SK-N-DZ (cell line): Measurements from ENCODE around the gene INO80C.
"Not testable (repeated sequence)": the region's sequence is repeated elsewhere in the genome, so short reads cannot be mapped to it uniquely, and the experiment has no call there.

Experiments
- DNase-seq: peaks from one replicate; pipeline ENCODE4 v3.0.0-alpha.2; 2015; ENCODE audit warnings: low spot score

The INO80C gene

DNA sequence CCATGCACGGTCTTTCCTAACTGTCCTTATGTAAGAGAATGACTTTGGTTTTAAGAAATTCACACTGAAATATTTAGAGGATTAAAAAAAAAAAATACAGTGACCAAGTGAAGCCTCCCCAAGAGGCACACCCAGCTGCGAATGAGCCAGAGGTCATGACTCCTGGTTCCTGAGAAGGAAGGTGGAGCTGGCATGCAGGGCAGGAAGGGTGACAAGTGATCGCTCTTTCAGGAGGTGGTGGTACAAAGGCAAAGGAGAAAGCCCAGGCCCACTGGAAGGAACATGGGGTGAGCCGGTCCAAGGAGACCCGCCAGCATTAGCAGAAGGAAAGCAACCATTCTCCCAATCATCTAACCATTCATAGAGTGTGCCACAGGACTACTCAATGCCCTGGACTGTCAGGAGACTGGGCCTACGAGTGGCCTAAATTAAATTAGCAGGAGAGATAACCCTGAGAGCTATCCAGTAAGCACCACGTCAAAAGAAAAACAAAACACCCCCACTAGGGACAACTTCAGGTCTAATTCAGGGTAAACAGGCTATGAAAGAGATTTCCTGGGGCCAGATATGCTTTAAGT lies 7.8 kb downstream of the INO80C start:
- peak; percentile 62 for DNase-seq

DNA sequence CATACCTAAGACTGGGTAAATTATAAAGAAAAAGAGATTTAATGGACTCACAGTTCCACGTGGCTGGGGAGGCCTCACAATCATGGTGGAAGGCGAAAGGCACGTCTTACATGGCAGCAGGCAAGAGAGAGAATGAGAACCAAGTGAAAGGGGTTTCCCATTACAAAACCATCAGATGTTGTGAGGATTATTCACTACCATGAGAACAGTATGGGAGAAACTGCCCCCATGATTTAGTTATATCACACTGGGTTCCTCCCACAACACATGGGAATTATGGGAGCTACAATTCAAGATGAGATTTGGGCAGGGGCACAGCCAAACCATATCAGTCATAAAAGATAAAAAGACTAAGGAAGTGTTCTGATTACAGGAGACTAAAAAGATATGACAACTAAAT lies 8.5 kb downstream of the INO80C start:
- DNase-seq = not testable (repeated sequence)

DNA sequence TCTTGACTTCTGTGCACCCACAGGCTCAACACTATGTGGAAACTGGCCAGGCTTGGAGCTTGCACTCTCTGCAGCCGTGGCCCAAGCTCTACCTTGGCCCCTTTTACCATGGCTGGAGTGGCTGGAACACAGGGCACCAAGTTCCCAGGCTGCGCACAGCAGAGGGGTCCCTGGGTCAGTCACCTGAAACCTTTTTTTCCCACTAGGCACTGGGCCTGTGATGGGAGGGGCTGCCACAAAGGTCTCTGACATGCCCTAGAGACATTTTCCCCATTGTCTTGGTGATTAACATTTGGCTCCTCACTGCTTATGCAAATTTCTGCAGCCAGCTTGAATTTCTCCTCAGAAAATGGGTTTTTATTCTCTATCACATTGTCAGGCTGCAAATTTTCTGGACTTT lies 9.4 kb downstream of the INO80C start:
- DNase-seq = not testable (repeated sequence)

DNA sequence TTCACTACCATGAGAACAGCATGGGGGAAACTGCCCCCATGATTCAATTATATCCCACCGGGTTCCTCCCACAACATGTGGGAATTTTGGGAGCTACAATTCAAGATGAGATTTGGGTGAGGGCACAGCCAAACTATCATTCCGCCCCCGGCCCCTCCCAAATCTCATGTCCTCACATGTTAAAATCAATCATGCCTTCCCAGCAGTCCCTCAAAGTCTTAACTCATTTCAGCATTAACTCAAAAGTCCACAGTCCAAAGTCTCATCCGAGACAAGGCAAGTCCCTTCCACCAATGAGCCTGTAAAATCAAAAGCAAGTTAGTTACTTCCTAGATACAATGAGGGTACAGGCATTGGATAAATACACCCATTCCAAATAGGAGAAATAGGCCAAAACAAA lies 10.2 kb downstream of the INO80C start:
- not testable (repeated sequence) for DNase-seq

DNA sequence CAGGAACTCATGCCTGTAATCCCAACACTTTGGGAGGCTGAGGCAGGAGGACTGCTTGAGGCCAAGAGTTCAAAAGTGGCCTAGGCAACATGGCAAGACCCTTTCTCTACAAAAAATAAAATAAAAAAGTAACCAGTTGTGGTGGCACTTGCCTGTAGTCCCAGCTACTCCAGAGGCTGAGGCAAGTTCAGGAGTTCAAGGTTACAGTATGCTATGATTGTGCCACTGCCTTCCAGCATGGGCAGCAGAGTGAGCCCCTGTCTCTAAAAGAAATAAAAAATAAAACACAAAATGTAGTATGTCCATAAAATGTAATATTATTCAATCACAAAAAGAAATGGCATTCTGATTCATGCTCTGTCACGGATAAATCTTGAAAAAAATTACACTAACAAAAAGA lies 11.9 kb downstream of the INO80C start:
- no peak for DNase-seq

DNA sequence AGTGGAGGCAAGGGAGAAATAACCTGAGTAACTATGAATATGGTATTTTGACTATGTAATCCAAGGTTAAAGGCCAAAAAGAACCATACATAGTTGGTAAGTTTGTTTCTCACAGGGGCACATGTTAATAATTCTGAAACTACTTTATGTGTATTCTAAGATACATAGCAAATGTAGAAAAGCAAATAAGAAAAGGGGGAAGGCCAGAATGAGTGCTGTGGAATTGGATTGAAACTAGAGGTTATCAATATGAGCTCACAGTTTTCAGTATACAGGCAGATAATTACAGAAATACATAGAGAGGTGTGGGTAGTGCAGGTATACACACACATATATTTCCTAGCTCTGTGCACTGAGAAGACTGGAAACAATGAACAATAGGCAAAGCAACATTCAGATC lies 13.7 kb downstream of the INO80C start:
- DNase-seq = no peak

DNA sequence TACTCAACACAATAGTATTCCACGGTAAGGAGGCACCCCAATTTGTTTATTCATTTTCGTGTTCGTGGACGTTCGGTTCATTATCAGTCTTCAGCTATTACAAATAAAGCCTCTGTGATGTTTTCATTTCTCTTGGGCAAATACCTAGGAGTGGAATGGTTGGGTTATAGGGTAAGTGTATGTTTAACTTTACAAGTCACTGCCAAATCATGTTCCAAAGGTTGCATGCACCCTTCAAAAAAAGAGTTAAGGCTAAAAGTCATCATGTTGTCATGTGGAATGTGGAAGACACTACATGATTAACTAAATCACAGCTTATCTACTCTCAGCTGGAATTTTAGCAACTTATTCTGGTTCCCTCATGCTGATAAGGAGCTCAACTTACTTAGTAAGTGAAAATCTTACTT lies 15.8 kb downstream of the INO80C start:
- no peak for DNase-seq

DNA sequence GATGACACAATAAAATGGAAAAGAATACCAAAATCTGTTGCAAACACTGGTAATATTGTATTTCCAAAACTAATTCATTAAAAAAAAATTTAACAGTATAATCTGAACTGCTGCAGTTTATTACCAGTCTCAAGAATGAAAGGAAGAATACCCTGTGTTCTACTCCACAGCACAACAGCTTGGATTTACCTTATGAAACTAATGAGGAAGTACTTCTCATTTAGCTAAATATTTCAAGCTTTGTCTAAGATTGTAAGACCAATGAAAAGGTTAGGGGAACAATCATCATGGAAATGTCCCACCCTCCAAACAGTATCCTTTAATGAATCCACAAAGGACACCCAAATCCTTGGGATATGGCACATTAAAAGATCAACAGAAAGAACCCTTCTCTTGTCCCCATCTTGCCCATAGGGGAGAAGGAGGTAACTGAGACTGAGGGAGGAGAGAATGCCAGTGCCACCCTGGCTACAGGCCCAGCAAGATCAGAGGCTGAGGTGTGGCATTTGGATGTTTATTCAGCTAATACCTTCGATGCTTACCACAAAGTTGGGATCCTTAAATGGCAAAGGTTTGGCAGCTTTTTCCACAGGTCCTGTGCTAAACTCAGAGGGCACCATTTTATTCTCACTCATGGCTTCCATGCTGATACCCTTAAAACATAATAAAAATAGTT lies 17.7 kb downstream of the INO80C start:
- no peak for DNase-seq

DNA sequence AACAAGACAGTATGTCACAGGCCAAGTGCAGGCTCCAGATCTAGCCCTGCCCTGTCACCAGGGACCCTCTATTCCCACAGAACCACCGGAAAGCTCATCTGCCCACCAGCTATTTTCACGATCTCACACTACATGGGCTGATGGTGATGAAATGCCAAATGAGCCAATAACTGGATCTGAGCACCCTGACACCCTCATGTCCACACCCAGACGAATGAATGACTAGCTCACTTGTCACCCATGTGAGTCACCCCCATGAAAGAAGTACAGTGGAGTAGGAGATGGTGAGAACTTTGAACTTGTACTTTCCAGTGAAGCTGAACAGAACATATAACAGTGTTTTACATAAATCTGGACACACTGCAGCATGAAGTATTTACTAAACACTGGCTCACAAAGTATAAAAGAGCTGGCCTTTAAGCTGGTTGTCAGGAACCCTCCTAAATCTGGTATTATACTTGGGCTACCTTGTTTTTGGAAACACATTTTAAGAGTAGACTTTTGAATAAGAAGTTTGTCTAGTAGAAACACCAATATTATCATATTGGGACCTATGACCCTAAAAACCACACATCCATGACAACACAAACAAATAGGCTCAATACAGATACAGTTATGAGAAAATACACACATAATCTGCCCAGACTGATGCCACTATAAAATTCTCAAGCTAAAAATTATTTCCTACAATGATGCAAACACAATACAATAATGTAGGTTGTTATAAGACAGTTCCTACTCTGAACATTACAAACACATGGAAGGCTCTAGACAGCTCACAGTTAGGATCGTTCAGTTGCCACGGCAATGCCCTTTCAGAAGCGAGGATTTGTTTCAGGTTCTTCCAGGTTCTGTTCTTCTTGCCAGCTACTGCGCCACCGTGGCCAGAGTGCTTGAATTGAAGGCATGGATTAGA lies 19.0 kb downstream of the INO80C start:
- DNase-seq = no peak

DNA sequence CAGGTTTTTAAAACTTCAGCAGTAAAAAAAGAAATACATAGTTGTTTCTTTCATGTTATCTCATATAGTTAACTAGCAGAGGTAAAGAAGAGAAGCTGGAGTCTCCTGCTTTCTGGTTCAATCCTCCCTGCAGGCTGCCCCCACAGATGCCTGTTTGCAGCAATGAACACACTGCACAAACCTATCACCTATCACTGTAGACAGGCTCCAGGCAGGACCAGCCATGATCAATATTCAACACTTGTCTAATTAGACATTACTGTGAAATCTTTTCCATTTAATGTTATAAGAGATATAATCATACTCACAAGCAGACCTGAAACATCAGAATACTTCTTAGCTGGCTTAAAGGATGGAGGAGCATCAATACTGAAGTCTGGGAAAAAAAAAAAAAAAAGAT lies 19.8 kb downstream of the INO80C start:
- no peak for DNase-seq

DNA sequence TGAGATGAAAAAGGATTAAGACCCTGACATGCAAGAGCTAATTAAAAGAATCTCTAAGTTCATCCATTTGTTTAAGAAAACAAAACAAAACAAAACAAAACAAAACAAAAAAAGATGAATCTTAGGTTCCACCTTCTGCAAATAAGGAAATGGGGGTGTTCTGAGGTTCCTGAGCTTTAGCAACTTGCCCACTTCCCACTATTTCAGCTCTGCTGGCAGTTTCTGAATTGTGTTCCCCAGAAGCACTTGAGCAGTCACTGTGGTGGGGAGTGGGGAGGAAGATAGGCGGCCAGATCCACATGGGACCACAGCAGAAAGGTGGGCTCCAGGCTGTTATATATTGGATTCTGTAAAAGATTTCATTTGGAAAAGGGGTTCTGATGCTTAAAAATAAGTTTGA lies 20.3 kb downstream of the INO80C start:
- DNase-seq = no peak

DNA sequence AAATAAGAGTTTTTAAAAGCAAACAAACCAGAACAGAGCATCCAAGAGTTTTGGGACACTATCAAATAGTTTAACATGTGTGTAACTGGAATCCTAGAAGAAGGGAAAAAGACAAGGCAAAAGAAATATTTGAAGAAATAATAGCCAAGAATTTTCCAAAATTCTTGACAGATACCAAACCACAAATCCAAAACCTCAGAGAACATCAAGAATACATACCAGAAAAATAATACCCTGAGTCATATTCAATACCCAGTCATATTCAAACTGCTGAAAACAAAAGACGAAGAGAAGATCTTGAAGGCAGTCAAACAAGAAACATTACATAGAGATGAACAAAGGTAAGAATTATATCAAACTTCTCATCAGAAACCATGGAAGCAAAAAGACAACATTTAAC lies 22.9 kb downstream of the INO80C start:
- DNase-seq = no peak

DNA sequence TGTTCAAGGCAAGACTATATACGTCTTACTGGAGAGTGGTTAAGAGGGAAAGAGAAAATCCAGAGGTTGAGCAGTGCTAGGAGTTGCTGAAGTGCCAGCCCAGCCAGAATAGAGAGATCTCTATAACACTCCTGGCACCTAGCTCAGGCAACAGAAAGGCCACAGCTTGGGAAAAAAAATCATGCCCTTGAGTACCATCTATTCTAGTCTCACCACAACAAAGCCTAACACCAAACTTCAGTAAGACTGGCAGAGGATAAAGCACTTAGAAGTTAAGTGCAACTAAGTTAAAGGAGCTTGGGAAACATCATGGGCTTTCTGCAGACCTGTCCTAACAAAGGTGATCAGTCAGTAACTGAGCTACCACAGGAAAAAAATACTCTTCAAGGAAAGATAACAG lies 24.2 kb downstream of the INO80C start:
- no peak for DNase-seq

DNA sequence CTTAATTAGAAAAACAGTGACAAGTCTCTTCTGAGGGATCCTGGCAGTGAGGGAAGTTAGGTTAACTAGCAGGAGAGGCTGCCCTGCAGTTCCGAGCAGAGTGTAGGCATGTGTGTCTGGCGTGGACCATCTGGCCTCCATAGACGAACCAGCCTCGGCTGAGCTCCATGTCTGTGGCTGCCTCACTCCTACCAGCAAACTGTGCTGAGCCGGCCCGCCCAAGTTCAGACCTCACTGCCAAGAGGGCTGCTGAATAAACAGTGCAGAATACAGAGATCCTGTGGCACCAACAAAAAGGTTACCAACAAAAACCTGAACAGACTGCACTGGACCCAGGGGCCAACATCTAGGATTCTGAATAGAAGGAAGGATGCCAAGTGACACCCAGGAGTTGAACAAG lies 27.3 kb downstream of the INO80C start:
- DNase-seq = no peak

DNA sequence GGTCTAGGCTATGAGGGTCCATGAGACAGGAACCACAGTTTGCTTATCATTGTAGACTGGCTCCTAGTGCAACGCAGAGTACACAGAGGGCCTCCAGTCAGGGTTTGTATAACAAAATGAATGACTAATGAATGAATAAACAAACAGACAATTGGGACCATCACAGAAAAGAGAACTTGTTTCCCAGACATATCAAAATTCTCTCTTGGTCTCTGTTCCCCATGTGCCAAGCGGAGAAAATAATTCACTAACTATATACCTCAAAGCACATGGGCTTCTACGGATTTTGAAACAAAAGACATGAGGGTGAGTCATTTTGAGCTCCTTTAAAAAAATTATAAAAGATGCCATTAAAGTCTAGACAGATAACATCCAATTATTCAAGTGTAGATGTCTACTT lies 28.0 kb downstream of the INO80C start:
- no peak for DNase-seq

DNA sequence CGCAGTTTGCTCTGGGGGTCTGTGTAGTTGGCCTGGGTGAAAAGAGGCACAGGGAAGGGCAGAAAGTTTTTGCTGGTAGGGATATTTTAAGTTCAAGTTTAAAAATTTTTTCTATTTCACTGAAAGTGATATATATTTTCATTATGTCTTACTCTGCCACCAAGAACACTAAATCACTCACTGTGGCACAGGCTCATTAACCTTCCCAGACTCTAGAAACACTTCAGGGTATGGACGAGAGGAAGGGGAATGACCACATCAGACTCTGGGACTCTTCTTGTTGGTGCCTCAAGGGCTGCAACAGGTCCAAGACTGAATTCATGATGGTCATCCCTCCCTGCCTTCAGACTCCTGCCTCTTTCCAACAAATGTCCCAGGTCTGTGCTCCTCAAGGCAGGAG lies 29.0 kb downstream of the INO80C start:
- DNase-seq = no peak

DNA sequence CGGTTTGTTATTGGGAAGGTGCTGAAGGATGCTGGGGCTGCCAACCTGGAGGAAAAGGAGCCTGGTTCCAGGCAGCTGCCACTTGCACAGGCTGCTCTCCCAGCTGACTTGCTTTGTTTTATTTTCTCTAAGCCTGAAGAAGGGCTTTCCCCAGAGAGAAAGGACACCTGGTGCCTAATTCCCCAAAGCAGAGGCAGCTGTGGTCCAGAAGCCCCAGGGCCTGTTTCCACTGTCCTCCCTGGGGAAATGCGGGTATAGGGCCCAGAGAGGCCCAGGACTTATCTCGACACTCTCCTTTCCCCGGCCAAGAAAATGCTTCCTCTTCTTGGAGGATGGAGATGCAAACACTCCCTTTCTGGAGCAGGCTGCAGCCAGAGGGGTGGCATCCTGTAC lies 30.1 kb downstream of the INO80C start:
- DNase-seq = peak; percentile 47

DNA sequence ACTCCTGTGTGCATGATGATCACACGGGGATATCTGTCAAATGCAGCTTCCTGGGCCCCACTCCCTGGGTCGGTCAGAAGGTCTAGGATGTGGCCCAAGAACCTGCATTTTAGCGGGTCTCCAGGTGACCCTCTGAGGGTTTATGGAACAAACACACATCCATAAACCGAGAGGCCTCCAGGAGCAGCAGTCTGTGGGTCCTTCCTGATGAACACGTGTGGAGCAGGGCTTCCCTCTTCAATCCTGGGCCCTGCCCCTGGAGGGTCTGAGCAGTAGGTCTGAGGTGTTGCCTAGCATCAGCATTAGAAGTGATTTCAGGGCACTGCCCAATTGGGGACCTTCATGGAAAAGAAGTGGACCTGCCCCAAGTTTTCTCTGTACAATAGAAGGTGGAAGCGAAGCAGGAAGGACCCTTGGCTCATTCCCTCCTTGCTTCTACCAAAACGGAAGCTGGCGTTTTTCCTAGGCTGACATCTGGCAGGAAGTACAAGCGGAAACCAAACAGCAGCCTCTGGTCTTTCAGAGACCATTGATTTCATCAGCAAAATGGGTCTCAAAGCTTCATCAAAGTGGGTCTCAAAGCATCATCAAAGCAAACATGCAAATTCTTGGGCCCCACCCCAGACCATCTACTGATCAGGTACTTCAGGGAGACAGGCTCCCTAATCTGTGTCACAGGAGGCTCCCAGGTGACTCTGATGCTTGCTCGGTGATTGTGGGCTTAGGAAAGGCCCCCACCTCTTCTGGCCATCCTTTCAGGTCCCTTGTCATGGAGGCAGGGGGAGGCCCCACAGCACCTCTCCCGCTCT lies 30.7 kb downstream of the INO80C start:
- no peak for DNase-seq

DNA sequence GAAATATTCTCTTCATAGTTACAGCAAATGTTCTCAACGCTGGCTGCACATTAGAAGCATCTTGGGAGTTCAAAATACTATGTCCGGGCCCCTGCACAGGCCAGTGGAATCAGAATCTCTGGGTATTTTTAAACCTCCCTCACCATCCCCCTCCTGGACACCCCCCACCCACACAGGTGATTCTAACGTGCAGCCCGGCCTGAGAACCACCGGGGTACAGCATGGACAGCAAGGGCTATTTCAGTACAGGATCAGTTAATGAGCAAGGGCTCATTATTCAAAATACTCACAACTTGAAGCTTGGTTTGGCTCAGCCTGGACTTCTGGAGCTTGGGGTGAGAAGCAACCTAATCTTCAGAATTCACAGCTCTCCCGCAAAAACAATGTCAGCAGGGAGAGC lies 31.4 kb downstream of the INO80C start:
- no peak for DNase-seq

DNA sequence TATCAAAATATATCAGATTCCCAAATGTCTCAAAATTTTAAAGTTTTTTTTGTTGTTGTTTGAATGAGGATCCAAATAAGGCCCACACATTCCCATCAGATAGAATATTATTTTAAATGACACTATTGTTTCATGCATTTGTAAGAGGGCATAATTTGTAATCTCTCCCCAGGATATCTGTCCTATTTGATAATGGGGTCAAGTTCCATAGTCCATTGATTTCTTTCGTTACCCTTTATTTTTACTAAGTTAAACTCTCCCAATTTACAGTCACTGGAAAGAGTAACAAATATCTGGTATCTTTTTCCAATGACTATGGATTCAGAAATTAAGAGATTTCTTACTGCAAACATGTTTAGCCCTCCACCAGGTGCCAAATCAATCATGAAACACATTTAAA lies 32.4 kb downstream of the INO80C start:
- no peak for DNase-seq

DNA sequence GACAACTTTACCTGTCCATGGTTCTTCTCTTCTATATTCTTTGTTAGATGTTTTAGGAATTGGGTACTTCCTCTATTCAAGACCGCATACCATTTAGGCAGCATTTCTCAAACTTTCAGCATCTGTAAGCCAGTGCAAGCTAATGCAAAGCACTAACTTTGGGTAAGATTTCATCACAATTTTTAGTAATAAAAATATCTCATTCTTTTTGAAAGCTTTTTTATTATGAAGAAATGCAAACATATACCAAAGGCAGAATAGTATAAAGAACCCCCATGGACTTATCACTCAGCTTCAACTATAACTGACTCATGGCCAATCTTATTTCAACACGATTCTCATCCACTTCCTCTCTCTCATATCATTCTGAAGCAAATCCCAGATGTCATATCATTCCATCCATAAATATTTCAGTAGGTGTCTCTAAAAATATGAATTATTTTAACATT lies 32.9 kb downstream of the INO80C start:
- DNase-seq = no peak

DNA sequence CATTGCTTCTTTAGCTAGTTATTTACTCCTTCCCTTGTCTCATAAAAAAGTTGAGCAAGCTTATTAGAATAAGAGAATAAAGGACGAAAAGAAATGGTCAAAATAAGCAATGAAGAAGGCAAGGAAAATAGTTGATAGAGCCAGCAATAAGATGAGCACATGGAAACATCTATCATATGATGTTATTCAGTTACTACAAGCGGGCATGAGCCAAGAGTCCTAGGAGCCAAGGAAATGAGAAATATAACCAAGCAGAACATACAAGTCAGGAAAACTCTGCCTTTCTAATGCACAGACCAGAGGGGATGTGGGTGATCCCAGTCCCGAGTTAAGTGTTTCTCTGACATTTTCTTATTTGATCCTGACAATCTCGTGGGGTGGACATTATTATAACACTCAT lies 33.9 kb downstream of the INO80C start:
- DNase-seq = no peak
